Measurements from ENCODE around the gene ENHO. TPM values are rescaled to one million over a fixed set of nuclear protein-coding genes. Genes with fewer than 3 reads are reported as not detected.
A peak's percentile ranks its signal among the peaks of the same experiment; 100 is the strongest.

ENHO gene
- total and polyA plus RNA-seq, 3 donors from 2014 or later, result 24.7 to 31.2 (median 25.7) TPM

GRCh38 chr9:34526026-34526425, 3.2 kb upstream of the ENHO start:
- intact Hi-C loops (cut with DNase I; ENCODE audit: low total_unique reads), result no loop called here

GRCh38 chr9:34524349-34524748, 1.6 kb upstream of the ENHO start:
- intact Hi-C loops (cut with DNase I; ENCODE audit: low total_unique reads), result no loop called here
- no peaks in the 10 kb centered on the region for H3K27me3 ChIP-seq
- no peak overlapping the region for H3K27ac ChIP-seq
- no peaks in the 10 kb centered on the region for H3K9me3 ChIP-seq
- DNase-seq, result no peak
- TF ChIP-seq POLR2A (IDR thresholded peaks at IDR 0.05), result no peak
- no peak for TF ChIP-seq CTCF (IDR thresholded peaks at IDR 0.05)
- H3K4me3 ChIP-seq, result no peak overlapping the region
- 64 to 67% methylated on average over 3 of the region's 3 CpGs for WGBS, 2 donors
- no peaks in the 10 kb centered on the region for H3K4me1 ChIP-seq
- H3K36me3 ChIP-seq (ENCODE audit: low read depth, missing control alignments), result no peaks in the 10 kb centered on the region

More at GRCh38 chr9:34526026-34526425, 3.2 kb upstream of the ENHO start:
- no peaks in the 10 kb centered on the region for H3K27me3 ChIP-seq
- no peak overlapping the region for H3K27ac ChIP-seq
- H3K36me3 ChIP-seq (ENCODE audit: low read depth, missing control alignments), result no peaks in the 10 kb centered on the region
- no peak overlapping the region for H3K4me3 ChIP-seq
- no peaks in the 10 kb centered on the region for H3K4me1 ChIP-seq
- WGBS, 2 donors, result 77 to 85% methylated on average over 2 of the region's 2 CpGs
- TF ChIP-seq POLR2A (IDR thresholded peaks at IDR 0.05), result no peak
- no peak for TF ChIP-seq CTCF (IDR thresholded peaks at IDR 0.05)
- no peak for DNase-seq
- no peaks in the 10 kb centered on the region for H3K9me3 ChIP-seq

GRCh38 chr9:34522091-34522887, 501 bp downstream of the ENHO start:
- peak overlapping the region in 1 of 2 donors; percentile 71 for H3K27ac ChIP-seq
- DNase-seq, result peak; percentile 40
- H3K27me3 ChIP-seq, result no peaks in the 10 kb centered on the region
- peak overlapping the region; percentile 52 to 57 for H3K4me3 ChIP-seq
- intact Hi-C loops (cut with DNase I; ENCODE audit: low total_unique reads), result no loop called here
- 8 to 16% methylated on average over 18 to 27 of the region's 31 CpGs for WGBS, 2 donors
- H3K36me3 ChIP-seq (ENCODE audit: low read depth, missing control alignments), result no peaks in the 10 kb centered on the region
- no peaks in the 10 kb centered on the region for H3K9me3 ChIP-seq
- no peaks in the 10 kb centered on the region for H3K4me1 ChIP-seq
- TF ChIP-seq POLR2A (IDR thresholded peaks at IDR 0.05), result no peak
- TF ChIP-seq CTCF (IDR thresholded peaks at IDR 0.05), result no peak

GRCh38 chr9:34521406-34522045, 1.3 kb downstream of the ENHO start:
- WGBS, 2 donors, result 93 to 94% methylated on average over 5 to 11 of the region's 11 CpGs
- intact Hi-C loops (cut with DNase I; ENCODE audit: low total_unique reads), result no loop called here
- H3K27ac ChIP-seq, result no peak overlapping the region
- no peaks in the 10 kb centered on the region for H3K36me3 ChIP-seq (ENCODE audit: low read depth, missing control alignments)
- H3K4me3 ChIP-seq, result no peak overlapping the region
- no peaks in the 10 kb centered on the region for H3K4me1 ChIP-seq
- DNase-seq, result no peak
- H3K9me3 ChIP-seq, result no peaks in the 10 kb centered on the region
- no peaks in the 10 kb centered on the region for H3K27me3 ChIP-seq
- TF ChIP-seq POLR2A (IDR thresholded peaks at IDR 0.05) (no peak), CTCF (IDR thresholded peaks at IDR 0.05) (no peak)

Measured in testis (tissue), 3 donors.